HEK293 (cell line): Measurements from ENCODE around the gene DHRS3.
A peak's percentile ranks its signal among the peaks of the same experiment; 100 is the strongest.

Source experiments
- GLIS1 ChIP-seq: fragments of 450-650 bp; formaldehyde crosslinking; IDR thresholded peaks from 2 replicates; pipeline ENCODE4 v1.5.1; 2016; ENCODE audit warnings: missing biosample characterization, missing genetic modification characterization
- KLF1 ChIP-seq: fragments of 450-650 bp; formaldehyde crosslinking; IDR thresholded peaks from 2 replicates; pipeline ENCODE4 v1.5.1; 2016; ENCODE audit warnings: missing biosample characterization, missing genetic modification characterization
- KLF16 ChIP-seq: fragments of 450-650 bp; formaldehyde crosslinking; IDR thresholded peaks from 2 replicates; pipeline ENCODE4 v1.5.1; 2017; ENCODE audit warnings: missing biosample characterization, missing genetic modification characterization
- MZF1 ChIP-seq: fragments of 450-650 bp; formaldehyde crosslinking; IDR thresholded peaks from 2 replicates; pipeline ENCODE4 v1.5.1; 2017; ENCODE audit warnings: missing biosample characterization, missing genetic modification characterization, borderline replicate concordance
- SP7 ChIP-seq: fragments of 450-650 bp; formaldehyde crosslinking; IDR thresholded peaks from 2 replicates; pipeline ENCODE4 v1.5.1; 2016; ENCODE audit warnings: missing biosample characterization, missing genetic modification characterization
- TRIM28 ChIP-seq: IDR thresholded peaks from 2 replicates; pipeline ENCODE4 v1.6.1; 2011; ENCODE audit warnings: low read length, control low read depth, borderline replicate concordance
- YY2 ChIP-seq: fragments of 450-650 bp; formaldehyde crosslinking; IDR thresholded peaks from 2 replicates; pipeline ENCODE4 v1.5.1; 2016; ENCODE audit warnings: missing biosample characterization, missing genetic modification characterization
- ZBTB21 ChIP-seq: fragments of 450-650 bp; formaldehyde crosslinking; IDR thresholded peaks from 2 replicates; pipeline ENCODE4 v1.5.1; 2017; ENCODE audit warnings: missing biosample characterization, missing genetic modification characterization
- ZEB2 ChIP-seq: fragments of 450-650 bp; formaldehyde crosslinking; IDR thresholded peaks from 2 replicates; pipeline ENCODE4 v1.5.1; 2016; ENCODE audit warnings: missing biosample characterization, missing genetic modification characterization
- ZFP69B ChIP-seq: fragments of 450-650 bp; formaldehyde crosslinking; IDR thresholded peaks from 2 replicates; pipeline ENCODE4 v1.5.1; 2016; ENCODE audit warnings: missing biosample characterization, missing genetic modification characterization
- ZIC2 ChIP-seq: fragments of 450-650 bp; formaldehyde crosslinking; IDR thresholded peaks from 2 replicates; pipeline ENCODE4 v1.5.1; 2016; ENCODE audit warnings: missing biosample characterization, missing genetic modification characterization
- ZNF140 ChIP-seq: fragments of 450-650 bp; formaldehyde crosslinking; IDR thresholded peaks from 2 replicates; pipeline ENCODE4 v1.5.1; 2016; ENCODE audit warnings: missing biosample characterization, missing genetic modification characterization
- ZNF174 ChIP-seq: fragments of 450-650 bp; formaldehyde crosslinking; IDR thresholded peaks from 2 replicates; pipeline ENCODE4 v1.5.0; 2017; ENCODE audit warnings: missing biosample characterization, mild to moderate bottlenecking, missing genetic modification characterization
- ZNF184 ChIP-seq: fragments of 450-650 bp; IDR thresholded peaks from 2 replicates; pipeline ENCODE4 v1.5.1; 2018; ENCODE audit warnings: missing biosample characterization, mild to moderate bottlenecking, missing genetic modification characterization
- ZNF239 ChIP-seq: fragments of 450-650 bp; formaldehyde crosslinking; IDR thresholded peaks from 2 replicates; pipeline ENCODE4 v1.5.1; 2016; ENCODE audit warnings: missing biosample characterization, missing genetic modification characterization
- ZNF354C ChIP-seq: fragments of 450-650 bp; formaldehyde crosslinking; IDR thresholded peaks from 2 replicates; pipeline ENCODE4 v1.5.1; 2016; ENCODE audit warnings: missing biosample characterization, missing genetic modification characterization, low read depth, borderline replicate concordance
- ZNF37A ChIP-seq: fragments of 450-650 bp; IDR thresholded peaks from 2 replicates; pipeline ENCODE4 v1.5.1; 2018; ENCODE audit warnings: missing biosample characterization, missing genetic modification characterization
- ZNF391 ChIP-seq: fragments of 450-650 bp; formaldehyde crosslinking; IDR thresholded peaks from 2 replicates; pipeline ENCODE4 v1.5.1; 2016; ENCODE audit warnings: low read depth, missing biosample characterization, missing genetic modification characterization, borderline replicate concordance
- ZNF416 ChIP-seq: fragments of 450-650 bp; formaldehyde crosslinking; IDR thresholded peaks from 2 replicates; pipeline ENCODE4 v1.5.1; 2016; ENCODE audit warnings: missing biosample characterization, missing genetic modification characterization
- ZNF48 ChIP-seq: fragments of 450-650 bp; formaldehyde crosslinking; IDR thresholded peaks from 2 replicates; pipeline ENCODE4 v1.5.1; 2016; ENCODE audit warnings: missing biosample characterization, missing genetic modification characterization
- ZNF558 ChIP-seq: fragments of 450-650 bp; formaldehyde crosslinking; IDR thresholded peaks from 2 replicates; pipeline ENCODE4 v1.5.1; 2016; ENCODE audit warnings: missing biosample characterization, missing genetic modification characterization
- ZNF596 ChIP-seq: fragments of 450-650 bp; IDR thresholded peaks from 2 replicates; pipeline ENCODE4 v1.5.0; 2018; ENCODE audit warnings: missing biosample characterization, mild to moderate bottlenecking, missing genetic modification characterization, moderate library complexity
- ZNF629 ChIP-seq: fragments of 450-650 bp; formaldehyde crosslinking; IDR thresholded peaks from 2 replicates; pipeline ENCODE4 v1.5.1; 2017; ENCODE audit warnings: missing biosample characterization, missing genetic modification characterization
- ZNF664 ChIP-seq: fragments of 450-650 bp; formaldehyde crosslinking; IDR thresholded peaks from 2 replicates; pipeline ENCODE4 v1.5.1; 2016; ENCODE audit warnings: missing biosample characterization, missing genetic modification characterization
- ZNF76 ChIP-seq: fragments of 450-650 bp; formaldehyde crosslinking; IDR thresholded peaks from 2 replicates; pipeline ENCODE4; 2016; ENCODE audit warnings: low read depth, missing biosample characterization, missing genetic modification characterization, borderline replicate concordance
- ZNF768 ChIP-seq: fragments of 450-650 bp; formaldehyde crosslinking; IDR thresholded peaks from 2 replicates; pipeline ENCODE4 v1.5.1; 2018; ENCODE audit warnings: missing biosample characterization, mild to moderate bottlenecking, missing genetic modification characterization
- ZNF791 ChIP-seq: fragments of 450-650 bp; formaldehyde crosslinking; IDR thresholded peaks from 2 replicates; pipeline ENCODE4 v1.5.1; 2016; ENCODE audit warnings: missing biosample characterization, missing genetic modification characterization
- ZNF792 ChIP-seq: fragments of 450-650 bp; formaldehyde crosslinking; IDR thresholded peaks from 2 replicates; pipeline ENCODE4 v1.5.1; 2016; ENCODE audit warnings: missing biosample characterization, missing genetic modification characterization
- ZNF830 ChIP-seq: fragments of 450-650 bp; IDR thresholded peaks from 2 replicates; pipeline ENCODE4 v1.5.0; 2018; ENCODE audit warnings: missing biosample characterization, missing genetic modification characterization, low read depth, mild to moderate bottlenecking, moderate library complexity
- ZSCAN23 ChIP-seq: fragments of 450-650 bp; formaldehyde crosslinking; IDR thresholded peaks from 2 replicates; pipeline ENCODE4 v1.5.1; 2016; ENCODE audit warnings: missing biosample characterization, missing genetic modification characterization
- TF ChIP-seq, protein P1 (sequence below): fragments of 450-650 bp; formaldehyde crosslinking; IDR thresholded peaks from 2 replicates; pipeline ENCODE4 v1.5.1; 2017; ENCODE audit warnings: missing biosample characterization, missing genetic modification characterization
- TF ChIP-seq, protein P2 (sequence below): fragments of 450-650 bp; formaldehyde crosslinking; IDR thresholded peaks from 2 replicates; pipeline ENCODE4 v1.5.1; 2016; ENCODE audit warnings: missing biosample characterization, missing genetic modification characterization
- TF ChIP-seq, protein P3 (sequence below): fragments of 450-650 bp; formaldehyde crosslinking; IDR thresholded peaks from 2 replicates; pipeline ENCODE4 v1.5.1; 2016; ENCODE audit warnings: missing biosample characterization, missing genetic modification characterization
- TF ChIP-seq, protein P4 (sequence below): fragments of 450-650 bp; formaldehyde crosslinking; IDR thresholded peaks from 2 replicates; pipeline ENCODE4 v1.5.1; 2016; ENCODE audit warnings: missing biosample characterization, missing genetic modification characterization

The DHRS3 gene

DNA sequence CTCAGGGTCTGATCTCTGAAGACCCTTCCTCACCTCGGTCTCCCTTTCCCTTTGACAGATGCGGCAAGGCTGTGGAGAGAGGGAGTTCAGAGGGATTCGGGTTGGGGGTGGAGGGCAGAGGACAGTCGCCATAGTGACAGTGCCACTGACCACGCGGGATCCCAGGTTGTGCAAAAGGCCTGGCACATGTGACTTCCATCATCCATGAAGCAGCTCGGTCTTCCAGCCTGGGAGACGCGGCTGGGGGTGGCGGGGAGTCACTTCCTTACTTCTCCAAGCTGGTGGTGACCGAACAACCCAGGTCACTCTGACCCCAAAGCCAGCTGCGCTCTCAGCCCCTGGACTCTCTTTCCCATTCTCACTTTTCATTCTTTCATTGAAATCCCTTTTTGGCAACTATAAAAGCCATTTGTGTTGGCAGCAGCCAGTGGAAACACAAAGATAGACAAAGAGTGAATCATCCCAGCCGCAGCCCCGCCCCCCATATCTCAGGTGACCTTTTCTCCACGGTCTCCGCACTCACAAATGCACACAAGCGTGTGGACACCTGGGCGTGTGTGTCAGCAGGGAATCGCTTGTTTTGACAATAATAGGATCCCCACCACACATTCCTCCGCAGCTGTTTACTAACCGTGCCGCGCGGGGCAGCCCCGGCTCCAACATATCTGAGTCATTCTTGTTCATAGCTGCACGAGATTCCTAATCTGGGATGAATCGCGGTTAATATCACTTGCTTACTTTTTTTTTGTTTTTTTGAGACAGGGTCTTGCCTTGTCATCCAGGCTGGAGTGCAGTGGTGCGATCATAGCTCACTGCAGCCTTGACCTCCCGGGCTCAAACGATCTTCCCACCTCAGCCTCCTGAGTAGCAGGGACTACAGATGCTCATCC is 68.3 kb downstream of the DHRS3 start (continued):
- TF ChIP-seq KLF1 (tag by site-specific recombination), result peak; percentile 70
- TF ChIP-seq ZNF768, result no peak
- TF ChIP-seq, protein P1, sequence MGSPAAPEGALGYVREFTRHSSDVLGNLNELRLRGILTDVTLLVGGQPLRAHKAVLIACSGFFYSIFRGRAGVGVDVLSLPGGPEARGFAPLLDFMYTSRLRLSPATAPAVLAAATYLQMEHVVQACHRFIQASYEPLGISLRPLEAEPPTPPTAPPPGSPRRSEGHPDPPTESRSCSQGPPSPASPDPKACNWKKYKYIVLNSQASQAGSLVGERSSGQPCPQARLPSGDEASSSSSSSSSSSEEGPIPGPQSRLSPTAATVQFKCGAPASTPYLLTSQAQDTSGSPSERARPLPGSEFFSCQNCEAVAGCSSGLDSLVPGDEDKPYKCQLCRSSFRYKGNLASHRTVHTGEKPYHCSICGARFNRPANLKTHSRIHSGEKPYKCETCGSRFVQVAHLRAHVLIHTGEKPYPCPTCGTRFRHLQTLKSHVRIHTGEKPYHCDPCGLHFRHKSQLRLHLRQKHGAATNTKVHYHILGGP, result no peak
- peak; percentile 74; the same call in 1 of the 2 replicates for TF ChIP-seq ZNF184 (tag by site-specific recombination)
- 0 out of 2 replicates have a peak, but pooled peaks have one; percentile 57 for TF ChIP-seq ZNF416 (tag by site-specific recombination)
- TF ChIP-seq ZNF830 (tag by site-specific recombination), result no peak
- TF ChIP-seq ZBTB21 (tag by site-specific recombination), result no peak
- no peak for TF ChIP-seq ZNF558 (tag by site-specific recombination)
- TF ChIP-seq KLF16, result no peak
- TF ChIP-seq, protein P2, sequence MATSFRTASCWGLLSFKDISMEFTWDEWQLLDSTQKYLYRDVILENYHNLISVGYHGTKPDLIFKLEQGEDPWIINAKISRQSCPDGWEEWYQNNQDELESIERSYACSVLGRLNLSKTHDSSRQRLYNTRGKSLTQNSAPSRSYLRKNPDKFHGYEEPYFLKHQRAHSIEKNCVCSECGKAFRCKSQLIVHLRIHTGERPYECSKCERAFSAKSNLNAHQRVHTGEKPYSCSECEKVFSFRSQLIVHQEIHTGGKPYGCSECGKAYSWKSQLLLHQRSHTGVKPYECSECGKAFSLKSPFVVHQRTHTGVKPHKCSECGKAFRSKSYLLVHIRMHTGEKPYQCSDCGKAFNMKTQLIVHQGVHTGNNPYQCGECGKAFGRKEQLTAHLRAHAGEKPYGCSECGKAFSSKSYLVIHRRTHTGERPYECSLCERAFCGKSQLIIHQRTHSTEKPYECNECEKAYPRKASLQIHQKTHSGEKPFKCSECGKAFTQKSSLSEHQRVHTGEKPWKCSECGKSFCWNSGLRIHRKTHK, result no peak
- TF ChIP-seq ZNF791, result no peak
- TF ChIP-seq ZNF76 (tag by site-specific recombination), result no peak
- no peak for TF ChIP-seq ZNF239
- TF ChIP-seq ZNF354C, result no peak
- peak; percentile 96 for TF ChIP-seq MZF1 (tag by site-specific recombination)
- no peak for TF ChIP-seq ZNF174
- no peak for TF ChIP-seq ZNF664 (tag by site-specific recombination)
- TF ChIP-seq ZFP69B (tag by site-specific recombination), result no peak
- peak; percentile 95 for TF ChIP-seq SP7 (tag by site-specific recombination)
- TF ChIP-seq ZNF596 (tag by site-specific recombination), result no peak
- TF ChIP-seq TRIM28, result 0 out of 2 replicates have a peak, but pooled peaks have one; percentile 51
- TF ChIP-seq ZNF629 (tag by site-specific recombination), result peak; percentile 64
- TF ChIP-seq ZNF140 (tag by site-specific recombination), result no peak
- TF ChIP-seq ZNF48 (tag by site-specific recombination), result no peak
- TF ChIP-seq ZIC2 (tag by site-specific recombination), result peak; percentile 81
- TF ChIP-seq, protein P3, sequence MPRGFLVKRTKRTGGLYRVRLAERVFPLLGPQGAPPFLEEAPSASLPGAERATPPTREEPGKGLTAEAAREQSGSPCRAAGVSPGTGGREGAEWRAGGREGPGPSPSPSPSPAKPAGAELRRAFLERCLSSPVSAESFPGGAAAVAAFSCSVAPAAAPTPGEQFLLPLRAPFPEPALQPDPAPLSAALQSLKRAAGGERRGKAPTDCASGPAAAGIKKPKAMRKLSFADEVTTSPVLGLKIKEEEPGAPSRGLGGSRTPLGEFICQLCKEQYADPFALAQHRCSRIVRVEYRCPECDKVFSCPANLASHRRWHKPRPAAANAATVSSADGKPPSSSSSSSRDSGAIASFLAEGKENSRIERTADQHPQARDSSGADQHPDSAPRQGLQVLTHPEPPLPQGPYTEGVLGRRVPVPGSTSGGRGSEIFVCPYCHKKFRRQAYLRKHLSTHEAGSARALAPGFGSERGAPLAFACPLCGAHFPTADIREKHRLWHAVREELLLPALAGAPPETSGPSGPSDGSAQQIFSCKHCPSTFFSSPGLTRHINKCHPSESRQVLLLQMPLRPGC (tag by site-specific recombination), result peak; percentile 83
- peak; percentile 78 for TF ChIP-seq ZEB2 (tag by site-specific recombination)
- no peak for TF ChIP-seq ZNF792
- TF ChIP-seq ZNF391 (tag by site-specific recombination), result no peak
- peak; percentile 66 for TF ChIP-seq GLIS1
- no peak for TF ChIP-seq YY2 (tag by site-specific recombination)
- TF ChIP-seq ZSCAN23 (tag by site-specific recombination), result no peak
- TF ChIP-seq, protein P4, sequence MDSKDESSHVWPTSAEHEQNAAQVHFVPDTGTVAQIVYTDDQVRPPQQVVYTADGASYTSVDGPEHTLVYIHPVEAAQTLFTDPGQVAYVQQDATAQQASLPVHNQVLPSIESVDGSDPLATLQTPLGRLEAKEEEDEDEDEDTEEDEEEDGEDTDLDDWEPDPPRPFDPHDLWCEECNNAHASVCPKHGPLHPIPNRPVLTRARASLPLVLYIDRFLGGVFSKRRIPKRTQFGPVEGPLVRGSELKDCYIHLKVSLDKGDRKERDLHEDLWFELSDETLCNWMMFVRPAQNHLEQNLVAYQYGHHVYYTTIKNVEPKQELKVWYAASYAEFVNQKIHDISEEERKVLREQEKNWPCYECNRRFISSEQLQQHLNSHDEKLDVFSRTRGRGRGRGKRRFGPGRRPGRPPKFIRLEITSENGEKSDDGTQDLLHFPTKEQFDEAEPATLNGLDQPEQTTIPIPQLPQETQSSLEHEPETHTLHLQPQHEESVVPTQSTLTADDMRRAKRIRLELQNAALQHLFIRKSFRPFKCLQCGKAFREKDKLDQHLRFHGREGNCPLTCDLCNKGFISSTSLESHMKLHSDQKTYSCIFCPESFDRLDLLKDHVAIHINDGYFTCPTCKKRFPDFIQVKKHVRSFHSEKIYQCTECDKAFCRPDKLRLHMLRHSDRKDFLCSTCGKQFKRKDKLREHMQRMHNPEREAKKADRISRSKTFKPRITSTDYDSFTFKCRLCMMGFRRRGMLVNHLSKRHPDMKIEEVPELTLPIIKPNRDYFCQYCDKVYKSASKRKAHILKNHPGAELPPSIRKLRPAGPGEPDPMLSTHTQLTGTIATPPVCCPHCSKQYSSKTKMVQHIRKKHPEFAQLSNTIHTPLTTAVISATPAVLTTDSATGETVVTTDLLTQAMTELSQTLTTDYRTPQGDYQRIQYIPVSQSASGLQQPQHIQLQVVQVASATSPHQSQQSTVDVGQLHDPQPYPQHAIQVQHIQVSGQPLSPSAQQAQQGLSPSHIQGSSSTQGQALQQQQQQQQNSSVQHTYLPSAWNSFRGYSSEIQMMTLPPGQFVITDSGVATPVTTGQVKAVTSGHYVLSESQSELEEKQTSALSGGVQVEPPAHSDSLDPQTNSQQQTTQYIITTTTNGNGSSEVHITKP (tag by site-specific recombination), result peak; percentile 16; the same call in 1 of the 2 replicates
- TF ChIP-seq ZNF37A (tag by site-specific recombination), result no peak
